Measurements from ENCODE around the gene COL21A1.

DNA sequence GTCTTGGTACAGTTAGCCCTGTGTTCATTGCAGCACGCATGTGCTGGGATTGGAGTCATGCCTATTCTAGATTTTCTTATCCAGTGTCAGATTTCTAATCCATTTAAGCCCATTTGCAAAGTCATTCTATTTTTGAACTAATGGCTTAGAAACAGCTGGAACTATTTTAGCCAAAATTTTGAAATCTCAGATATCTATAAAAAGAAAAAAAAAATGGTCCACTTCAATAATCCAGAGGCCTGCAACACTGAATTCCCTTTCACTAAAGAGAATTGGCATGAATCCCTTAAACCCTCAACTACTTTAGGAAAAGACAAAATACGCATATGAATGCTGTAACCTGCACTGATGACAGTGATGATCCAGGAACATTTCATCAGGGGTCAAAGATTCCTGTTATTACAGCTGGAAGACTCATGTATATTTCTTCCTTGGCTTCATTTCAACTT is 1.5 kb downstream of the COL21A1 start:
- TF ChIP-seq, protein P1, sequence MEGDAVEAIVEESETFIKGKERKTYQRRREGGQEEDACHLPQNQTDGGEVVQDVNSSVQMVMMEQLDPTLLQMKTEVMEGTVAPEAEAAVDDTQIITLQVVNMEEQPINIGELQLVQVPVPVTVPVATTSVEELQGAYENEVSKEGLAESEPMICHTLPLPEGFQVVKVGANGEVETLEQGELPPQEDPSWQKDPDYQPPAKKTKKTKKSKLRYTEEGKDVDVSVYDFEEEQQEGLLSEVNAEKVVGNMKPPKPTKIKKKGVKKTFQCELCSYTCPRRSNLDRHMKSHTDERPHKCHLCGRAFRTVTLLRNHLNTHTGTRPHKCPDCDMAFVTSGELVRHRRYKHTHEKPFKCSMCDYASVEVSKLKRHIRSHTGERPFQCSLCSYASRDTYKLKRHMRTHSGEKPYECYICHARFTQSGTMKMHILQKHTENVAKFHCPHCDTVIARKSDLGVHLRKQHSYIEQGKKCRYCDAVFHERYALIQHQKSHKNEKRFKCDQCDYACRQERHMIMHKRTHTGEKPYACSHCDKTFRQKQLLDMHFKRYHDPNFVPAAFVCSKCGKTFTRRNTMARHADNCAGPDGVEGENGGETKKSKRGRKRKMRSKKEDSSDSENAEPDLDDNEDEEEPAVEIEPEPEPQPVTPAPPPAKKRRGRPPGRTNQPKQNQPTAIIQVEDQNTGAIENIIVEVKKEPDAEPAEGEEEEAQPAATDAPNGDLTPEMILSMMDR (IDR thresholded peaks at IDR 0.05) = no peak
- no peak for TF ChIP-seq POLR2A (IDR thresholded peaks at IDR 0.05)

All from uterus (tissue), 2 donors.